ENCODE results near the gene CLEC1A. TPM values are rescaled to one million over a fixed set of nuclear protein-coding genes. Genes with fewer than 3 reads are reported as not detected.

Gene CLEC1A
- total RNA-seq: 0.62 TPM

DNA sequence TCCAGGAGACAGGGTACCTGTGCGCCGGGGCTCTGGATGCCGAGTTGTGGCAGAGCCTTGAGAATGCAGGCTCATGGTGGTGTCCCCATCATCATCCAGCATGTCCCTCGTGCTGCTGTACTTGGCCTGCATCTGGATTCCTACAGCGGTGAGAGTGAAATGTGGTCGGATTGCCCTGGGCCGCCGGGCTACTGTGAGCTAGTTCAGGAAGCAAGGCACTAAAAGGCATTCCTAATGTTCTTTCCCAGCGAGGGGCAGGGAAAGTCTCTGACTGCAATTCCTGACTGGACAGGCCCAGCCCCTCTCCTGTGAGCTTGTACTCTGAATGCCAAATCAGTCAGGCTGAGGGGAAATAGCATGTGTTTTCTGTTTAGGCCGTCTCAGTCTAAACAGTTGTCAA is at the start of gene CLEC1A:
Gene CLEC1A, minus strand, starts transcription at position 195 of the 400 bp plus-strand sequence. Its CDS starts 63 bp downstream, at position 132.
- no peak for DNase-seq

DNA sequence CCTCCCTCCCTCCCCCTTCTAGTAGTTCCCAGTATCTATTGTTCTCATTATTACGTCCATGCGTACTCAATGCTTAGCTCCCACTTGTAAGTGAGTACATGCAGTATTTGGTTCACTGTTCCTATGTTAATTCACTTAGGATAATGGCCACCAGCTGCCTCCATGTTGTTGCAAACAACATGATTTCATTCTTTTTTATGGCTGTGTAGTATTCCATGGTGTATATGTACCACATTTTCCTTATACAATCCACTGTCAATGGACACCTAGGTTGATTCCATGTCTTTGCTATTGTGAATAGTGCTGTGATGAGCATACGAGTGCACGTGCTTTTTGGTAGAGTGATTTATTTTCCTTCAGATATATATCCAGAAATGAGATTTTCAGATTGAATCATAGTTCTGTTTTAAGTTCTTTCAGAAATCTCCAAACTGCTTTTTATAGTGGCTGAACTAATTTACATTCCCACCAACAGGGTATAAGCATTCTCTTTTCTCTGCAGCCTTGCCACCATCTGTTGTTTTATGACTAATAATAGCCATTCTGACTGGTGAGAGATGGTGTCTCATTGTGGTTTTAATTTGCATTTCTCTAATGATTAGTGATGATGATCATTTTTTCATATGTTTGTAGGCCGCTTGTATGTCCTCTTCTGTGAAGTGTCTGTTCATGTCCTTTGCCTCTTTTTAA is 49.1 kb upstream of the CLEC1A start:
- DNase-seq: no peak

- no peak for DNase-seq
Measured at GRCh38 chr12:10142976-10143589, 44.3 kb upstream of the CLEC1A start.

GRCh38 chr12:10140001-10140400 is 41.2 kb upstream of the CLEC1A start:
- no peak for DNase-seq

GRCh38 chr12:10136637-10137205 is 37.9 kb upstream of the CLEC1A start:
- DNase-seq: no peak

DNA sequence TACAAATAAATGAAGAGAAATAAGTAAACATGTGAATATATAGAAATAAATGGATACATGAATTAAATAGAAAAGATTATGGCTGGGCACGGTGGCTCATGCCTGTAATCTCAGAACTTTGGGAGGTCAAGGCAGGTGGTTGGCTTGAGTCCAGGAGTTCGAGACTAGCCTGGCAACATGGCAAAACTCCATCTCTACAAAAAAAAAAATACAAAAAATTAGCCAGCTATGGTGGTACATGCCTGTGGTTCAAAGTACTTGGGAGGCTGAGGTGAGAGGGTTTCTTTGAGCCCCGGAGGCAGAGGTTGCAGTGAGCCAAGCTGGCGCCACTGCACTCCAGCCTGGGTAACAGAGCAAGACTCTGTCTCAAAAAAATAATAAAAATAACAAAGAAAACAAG is 36.3 kb upstream of the CLEC1A start:
- no peak for DNase-seq

- no peak for DNase-seq
Measured at GRCh38 chr12:10132850-10133370, 34.1 kb upstream of the CLEC1A start.

DNA sequence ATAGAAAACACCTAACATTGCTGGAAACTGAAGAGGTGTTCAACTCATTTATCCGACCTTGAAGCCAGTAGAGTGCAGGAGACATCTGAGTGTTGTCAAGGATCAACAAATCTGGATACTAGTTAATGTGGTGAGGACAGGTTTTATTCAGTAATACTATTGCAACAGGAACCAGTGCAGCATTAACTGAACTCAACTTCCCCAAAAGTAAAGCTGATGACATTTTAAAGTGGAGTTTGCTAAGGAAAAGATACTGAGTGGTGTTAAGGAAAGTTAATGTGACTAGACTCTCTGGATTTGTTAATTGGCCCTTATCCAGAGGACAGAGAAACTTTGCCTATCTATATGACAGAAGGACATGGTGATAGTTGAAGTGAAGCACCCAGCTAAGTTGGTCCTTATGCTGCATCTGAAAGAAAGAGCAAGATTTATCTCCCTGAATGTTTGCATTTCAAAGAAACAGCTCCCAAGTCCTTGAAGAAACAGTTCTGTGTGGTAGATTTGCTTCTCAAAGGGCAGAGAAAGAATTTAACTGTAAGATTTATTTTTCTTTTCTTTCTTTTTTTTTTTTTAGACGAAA is 32.4 kb upstream of the CLEC1A start:
- DNase-seq: no peak

DNA sequence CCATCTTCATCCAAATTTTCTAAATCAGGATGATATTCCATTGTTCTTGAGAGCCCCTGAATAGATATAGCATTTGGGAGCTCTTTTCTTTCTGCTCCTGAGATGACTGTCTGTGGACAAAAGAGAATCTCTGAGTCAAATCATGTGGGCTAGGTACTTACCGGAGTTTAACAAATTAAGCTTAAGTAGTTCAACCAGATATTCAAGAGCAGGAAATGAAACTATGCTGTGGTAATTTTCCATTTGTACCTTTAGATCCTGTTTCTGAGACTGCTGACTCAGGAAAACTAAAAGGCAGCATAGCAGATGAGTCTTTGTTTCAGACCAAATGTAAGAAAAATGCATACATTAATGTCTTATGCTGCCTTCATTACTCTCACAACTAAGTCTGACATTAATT is 31.3 kb upstream of the CLEC1A start, which contains the start of gene CLEC7A:
Gene CLEC7A, minus strand, starts transcription at position 158 of the 400 bp plus-strand sequence. Its CDS starts 117 bp downstream, at position 41.
- DNase-seq: no peak

GRCh38 chr12:10128687-10129086 is 29.9 kb upstream of the CLEC1A start:
- DNase-seq: no peak

GRCh38 chr12:10126413-10126812 is 27.6 kb upstream of the CLEC1A start:
- no peak for DNase-seq

GRCh38 chr12:10122689-10123088 is 23.9 kb upstream of the CLEC1A start:
- DNase-seq: no peak

GRCh38 chr12:10121278-10121677 is 22.5 kb upstream of the CLEC1A start:
- DNase-seq: no peak

DNA sequence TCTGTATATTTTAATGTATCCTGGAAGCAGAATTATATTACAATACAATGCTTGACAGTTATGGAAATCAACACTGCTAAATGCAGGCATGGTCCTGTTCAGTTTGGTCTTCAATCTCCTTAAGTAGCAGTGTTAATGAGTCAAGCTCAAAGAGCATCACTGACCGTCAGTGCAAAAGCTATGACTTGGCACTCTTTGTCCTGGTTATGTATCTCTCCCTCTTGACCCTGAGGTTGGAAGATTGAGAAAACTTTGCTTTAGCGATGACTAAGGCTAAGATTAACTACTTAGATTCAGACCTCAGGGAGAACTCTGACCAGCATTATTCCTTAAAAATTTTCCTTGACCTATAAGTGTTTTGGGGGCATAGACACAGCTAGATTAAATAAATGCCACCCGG is 20.3 kb upstream of the CLEC1A start:
- DNase-seq: no peak

DNA sequence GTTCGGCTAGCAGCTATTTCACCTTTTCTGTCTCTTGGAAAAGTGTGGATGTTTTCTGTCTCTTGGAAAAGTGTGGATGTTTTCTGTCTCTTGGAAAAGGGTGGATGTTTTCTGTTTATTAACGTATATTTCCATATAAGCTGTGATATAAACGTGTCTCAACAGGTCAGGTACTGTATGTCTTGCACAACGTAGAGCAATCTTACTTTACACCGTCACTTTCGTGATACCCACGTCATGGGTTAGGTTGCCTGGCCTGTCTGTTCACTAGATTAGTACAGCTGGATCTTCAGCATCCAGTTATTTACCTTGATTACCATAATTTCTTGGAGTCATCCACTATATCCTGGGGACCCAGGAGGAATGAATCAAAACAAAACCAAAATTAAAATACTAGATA is 17.1 kb upstream of the CLEC1A start:
- DNase-seq: no peak

DNA sequence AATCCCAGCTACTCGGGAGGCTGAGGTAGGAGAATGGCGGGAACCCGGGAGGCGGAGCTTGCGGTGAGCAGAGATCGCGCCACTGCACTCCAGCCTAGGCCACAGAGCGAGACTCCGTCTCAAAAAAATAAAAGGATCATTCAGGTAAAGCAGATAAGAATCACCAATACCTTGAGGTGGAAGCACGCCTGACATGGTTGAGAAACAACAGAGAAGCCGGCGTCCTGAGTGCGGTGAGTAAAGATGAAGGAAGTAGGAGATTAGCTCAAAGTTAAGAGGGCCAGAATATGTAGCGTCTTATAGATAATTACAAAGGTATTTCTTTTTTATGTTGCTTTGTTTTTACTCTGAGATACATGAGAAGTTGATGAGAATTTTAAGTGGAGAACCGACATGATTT is 16.5 kb upstream of the CLEC1A start:
- DNase-seq: no peak

GRCh38 chr12:10113920-10114319 is 15.1 kb upstream of the CLEC1A start:
- no peak for DNase-seq

GRCh38 chr12:10113075-10113474 is 14.3 kb upstream of the CLEC1A start:
- DNase-seq: no peak

GRCh38 chr12:10111451-10111850 is 12.7 kb upstream of the CLEC1A start:
- no peak for DNase-seq

GRCh38 chr12:10110256-10110844 is 11.6 kb upstream of the CLEC1A start:
- no peak for DNase-seq

GRCh38 chr12:10102322-10102721 is 3.5 kb upstream of the CLEC1A start:
- no peak for DNase-seq

GRCh38 chr12:10101648-10102220 is 2.9 kb upstream of the CLEC1A start:
- no peak for DNase-seq
